ENCODE results near the gene KRTAP5-2.

The KRTAP5-2 gene

GRCh38 chr11:1554981-1555712 is 42.9 kb downstream of the KRTAP5-2 start:
- no peak for DNase-seq

GRCh38 chr11:1553808-1554594 is 44.1 kb downstream of the KRTAP5-2 start:
- peak; percentile 80 for DNase-seq

- DNase-seq = no peak
Observed at GRCh38 chr11:1549338-1550330, 48.5 kb downstream of the KRTAP5-2 start.

- no peak for DNase-seq
Observed at GRCh38 chr11:1548221-1549070, 49.6 kb downstream of the KRTAP5-2 start.

- no peak for DNase-seq
Observed at GRCh38 chr11:1547467-1548098, 50.5 kb downstream of the KRTAP5-2 start.

Data from islet precursor cell (in vitro differentiated cells).